ENCODE data around the gene LFNG.
A peak's percentile ranks its signal among the peaks of the same experiment; 100 is the strongest.

LFNG gene

GRCh38 chr7:2472739-2473138, 46.8 kb upstream of the LFNG start:
- Histone ChIP-seq H3K36me3 (ENCODE audit: low read depth) (no peaks in the 10 kb centered on the region), H3K27ac (ENCODE audit: poor library complexity, severe bottlenecking) (no peak overlapping the region), H3K9me3 (ENCODE audit: severe bottlenecking) (no peaks in the 10 kb centered on the region), H3K27me3 (ENCODE audit: insufficient read depth, poor library complexity, severe bottlenecking) (no peaks in the 10 kb centered on the region), H3K4me3 (ENCODE audit: severe bottlenecking) (no peak overlapping the region), H3K4me1 (ENCODE audit: insufficient read depth, poor library complexity, severe bottlenecking) (peaks cover 11% of the 10 kb centered on the region)
- no peak for TF ChIP-seq CTCF (IDR thresholded peaks at IDR 0.05; ENCODE audit: poor library complexity, severe bottlenecking)
- ATAC-seq (ENCODE audit: low read depth) (no peak), DNase-seq (ENCODE audit: low spot score) (no peak)

DNA sequence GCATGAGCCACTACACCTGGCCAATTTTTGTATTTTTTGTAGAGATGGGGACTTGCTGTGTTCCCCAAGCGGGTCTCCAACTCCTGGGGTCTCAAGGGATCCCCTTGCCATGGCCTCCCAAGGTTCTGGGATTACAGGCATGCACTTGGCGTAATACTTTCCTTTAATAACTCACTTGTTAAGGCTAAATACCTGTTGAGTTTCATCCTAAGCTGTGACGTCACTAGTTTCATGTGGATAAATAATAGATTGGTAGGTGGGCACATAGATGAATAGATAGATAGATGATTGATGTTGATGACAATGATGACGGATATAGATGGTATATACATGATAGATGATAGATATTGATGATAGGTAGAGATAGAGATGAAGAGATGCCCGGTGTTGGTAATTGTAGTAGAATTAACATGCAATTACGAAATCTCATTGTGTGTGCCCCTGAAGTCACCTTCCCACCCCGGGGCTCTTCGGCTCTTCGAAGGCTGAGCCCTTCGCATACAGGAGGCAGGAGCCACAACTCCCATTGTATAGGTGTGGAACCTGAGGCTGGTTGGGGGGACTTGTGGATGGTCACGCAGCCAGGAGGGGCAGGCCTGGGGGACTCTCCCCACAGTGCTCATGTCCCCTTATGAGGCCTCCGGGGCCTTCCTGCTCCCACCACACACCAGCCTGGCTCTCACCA, 45.9 kb upstream of the LFNG start:
- Histone ChIP-seq H3K4me3 (ENCODE audit: severe bottlenecking) (no peak overlapping the region), H3K4me1 (ENCODE audit: insufficient read depth, poor library complexity, severe bottlenecking) (peaks cover 11% of the 10 kb centered on the region), H3K9me3 (ENCODE audit: severe bottlenecking) (no peaks in the 10 kb centered on the region), H3K36me3 (ENCODE audit: low read depth) (no peaks in the 10 kb centered on the region), H3K27ac (ENCODE audit: poor library complexity, severe bottlenecking) (no peak overlapping the region), H3K27me3 (ENCODE audit: insufficient read depth, poor library complexity, severe bottlenecking) (no peaks in the 10 kb centered on the region)
- ATAC-seq (ENCODE audit: low read depth), result no peak
- TF ChIP-seq CTCF (IDR thresholded peaks at IDR 0.05; ENCODE audit: poor library complexity, severe bottlenecking), result no peak
- no peak for DNase-seq (ENCODE audit: low spot score)

DNA sequence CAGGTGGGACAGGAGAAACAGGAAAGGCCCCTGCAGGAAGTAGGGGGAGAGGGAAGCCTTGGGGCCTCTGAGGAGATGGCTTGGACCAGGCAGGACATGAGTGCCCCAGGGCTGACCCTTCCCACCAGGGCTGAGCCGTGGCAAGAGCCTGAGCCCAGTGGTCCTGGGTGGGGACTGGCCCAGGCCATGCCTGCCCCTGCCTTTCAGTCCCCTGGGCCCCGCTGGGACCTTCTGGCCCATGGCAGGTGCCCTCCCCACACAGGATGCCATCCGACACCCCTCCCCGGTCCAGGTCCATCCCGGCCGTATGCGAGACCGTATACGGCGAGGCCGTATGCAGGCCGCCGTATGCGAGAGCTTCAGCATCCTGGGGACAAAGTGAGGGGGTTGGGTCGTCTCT, 45.4 kb upstream of the LFNG start:
- no peak overlapping the region for H3K27ac ChIP-seq (ENCODE audit: poor library complexity, severe bottlenecking)
- DNase-seq (ENCODE audit: low spot score), result peak; percentile 56
- H3K36me3 ChIP-seq (ENCODE audit: low read depth), result no peaks in the 10 kb centered on the region
- H3K27me3 ChIP-seq (ENCODE audit: insufficient read depth, poor library complexity, severe bottlenecking), result no peaks in the 10 kb centered on the region
- TF ChIP-seq CTCF (IDR thresholded peaks at IDR 0.05; ENCODE audit: poor library complexity, severe bottlenecking), result no peak
- ATAC-seq (ENCODE audit: low read depth), result no peak
- peaks cover 11% of the 10 kb centered on the region for H3K4me1 ChIP-seq (ENCODE audit: insufficient read depth, poor library complexity, severe bottlenecking)
- no peaks in the 10 kb centered on the region for H3K9me3 ChIP-seq (ENCODE audit: severe bottlenecking)
- no peak overlapping the region for H3K4me3 ChIP-seq (ENCODE audit: severe bottlenecking)

DNA sequence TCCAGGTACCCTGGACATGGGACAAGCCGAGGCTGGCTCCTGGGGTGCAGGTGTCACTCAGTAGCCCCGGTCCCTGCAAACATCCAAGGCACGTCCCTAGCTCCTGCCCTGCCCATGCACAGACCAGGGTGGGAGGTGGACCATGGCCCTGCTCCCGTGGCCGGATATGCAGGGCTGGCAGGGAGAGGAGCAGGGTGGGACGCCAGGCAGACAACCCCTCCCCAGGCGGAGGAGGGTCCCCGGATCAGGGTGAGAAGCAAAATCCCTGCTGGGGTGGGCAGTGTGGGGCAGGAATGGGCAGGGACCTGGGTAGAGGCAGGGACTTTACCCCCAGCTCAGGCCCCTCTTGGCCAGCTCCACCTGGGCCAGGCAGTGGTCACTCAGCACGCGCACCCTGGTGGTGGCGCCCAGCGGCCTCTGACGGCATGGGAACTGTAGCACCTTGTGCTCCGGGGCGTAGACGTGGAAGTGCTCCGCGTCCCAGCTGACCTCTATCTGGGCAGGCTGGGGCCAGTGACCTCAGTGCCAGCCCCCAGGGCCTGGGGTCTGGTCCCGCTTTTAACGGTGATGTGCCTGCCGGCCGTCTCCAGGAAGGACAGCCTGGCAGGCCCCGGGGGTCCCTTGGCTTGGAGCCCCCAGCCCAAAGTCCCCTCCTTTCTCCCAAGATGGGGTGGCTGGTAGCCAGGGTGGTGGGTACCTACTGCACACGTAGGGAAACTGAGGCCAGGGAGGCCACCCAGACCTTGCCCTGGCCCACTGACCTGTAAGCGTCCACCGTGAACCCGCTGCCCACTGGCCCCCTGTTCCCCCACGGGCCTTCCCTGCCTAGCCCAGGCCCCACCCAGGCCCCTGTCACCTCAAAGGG, 44.5 kb upstream of the LFNG start:
- Histone ChIP-seq H3K4me3 (ENCODE audit: severe bottlenecking) (no peak overlapping the region), H3K27ac (ENCODE audit: poor library complexity, severe bottlenecking) (no peak overlapping the region), H3K27me3 (ENCODE audit: insufficient read depth, poor library complexity, severe bottlenecking) (no peaks in the 10 kb centered on the region), H3K4me1 (ENCODE audit: insufficient read depth, poor library complexity, severe bottlenecking) (peaks cover 11% of the 10 kb centered on the region), H3K9me3 (ENCODE audit: severe bottlenecking) (no peaks in the 10 kb centered on the region), H3K36me3 (ENCODE audit: low read depth) (no peaks in the 10 kb centered on the region)
- ATAC-seq (ENCODE audit: low read depth) (no peak), DNase-seq (ENCODE audit: low spot score) (peak; percentile 62)
- no peak for TF ChIP-seq CTCF (IDR thresholded peaks at IDR 0.05; ENCODE audit: poor library complexity, severe bottlenecking)

GRCh38 chr7:2475678-2476015, 43.9 kb upstream of the LFNG start:
- TF ChIP-seq CTCF (IDR thresholded peaks at IDR 0.05; ENCODE audit: poor library complexity, severe bottlenecking), result no peak
- ATAC-seq (ENCODE audit: low read depth), result no peak
- H3K27ac ChIP-seq (ENCODE audit: poor library complexity, severe bottlenecking), result no peak overlapping the region
- H3K4me1 ChIP-seq (ENCODE audit: insufficient read depth, poor library complexity, severe bottlenecking), result peaks cover 11% of the 10 kb centered on the region
- peak; percentile 70 for DNase-seq (ENCODE audit: low spot score)
- no peaks in the 10 kb centered on the region for H3K36me3 ChIP-seq (ENCODE audit: low read depth)
- no peaks in the 10 kb centered on the region for H3K9me3 ChIP-seq (ENCODE audit: severe bottlenecking)
- H3K4me3 ChIP-seq (ENCODE audit: severe bottlenecking), result no peak overlapping the region
- no peaks in the 10 kb centered on the region for H3K27me3 ChIP-seq (ENCODE audit: insufficient read depth, poor library complexity, severe bottlenecking)

Measured in RWPE2 (cell line).